Activated CD4-positive, alpha-beta memory T cell treated with anti-CD3 and anti-CD28 coated beads for 36 hours (primary cell): ENCODE results near the gene GALNT7. TPM values are rescaled to one million over a fixed set of nuclear protein-coding genes. Genes with fewer than 3 reads are reported as not detected.

Source experiments
- CTCF ChIA-PET: fragments of 350-600 bp; sonication (Branson Sonifier 250); formaldehyde crosslinking; loops from one replicate; lab custom pipeline; 2021; ENCODE audit warnings: antibody characterized with exemption, inconsistent platforms; lab: Charles Lee
- POLR2A ChIA-PET: fragments of 350-600 bp; sonication (Branson Sonifier 250); formaldehyde crosslinking; loops from one replicate; lab custom pipeline; 2021; ENCODE audit warnings: antibody characterized with exemption; lab: Charles Lee
- DNase-seq: peaks from one replicate; pipeline ENCODE4 v3.0.0-alpha.2; 2020
- H3K27ac Mint-ChIP-seq: one replicate; pipeline ENCODE4 v1.8.0; 2021; ENCODE audit warnings: mixed read lengths
- H3K27me3 Mint-ChIP-seq: one replicate; pipeline ENCODE4 v1.8.0; 2021; ENCODE audit warnings: mixed read lengths
- H3K36me3 Mint-ChIP-seq: one replicate; pipeline ENCODE4 v1.8.0; 2021; ENCODE audit warnings: mixed read lengths
- H3K4me1 Mint-ChIP-seq: one replicate; pipeline ENCODE4 v1.8.0; 2021; ENCODE audit warnings: low read depth, mixed read lengths
- H3K4me3 Mint-ChIP-seq: one replicate; pipeline ENCODE4 v1.8.0; 2021; ENCODE audit warnings: mild to moderate bottlenecking, mixed read lengths
- H3K9me3 Mint-ChIP-seq: one replicate; pipeline ENCODE4 v1.8.0; 2021; ENCODE audit warnings: mixed read lengths
- intact Hi-C: fragments of 100-400 bp; cut with micrococcal nuclease; formaldehyde crosslinking; loops from one replicate; pipeline ENCODE4 v1.15.1; 2023
- total RNA-seq, 2 experiments: library from RNA; stranded (reverse); gene quantifications; one replicate each; pipeline ENCODE4 v1.2.3, GENCODE V29; 2021

Gene GALNT7
- total RNA-seq, 2 experiments from 2014 or later: 14.4 to 16.0 TPM

GRCh38 chr4:173167758-173168395 is 734 bp upstream of the GALNT7 start:
- H3K4me3 Mint-ChIP-seq: peak overlapping the region; percentile 91
- ChIA-PET POLR2A (interaction anchor here (0.8 to 2.4 kb wide), 3 partner anchors 43 to 202 kb away, joined by 5 to 12 read pairs (median 7); partner anchors contain the start of gene HMGB2), CTCF (interaction anchor here (0.6 to 5.0 kb wide), 5 partner anchors 85 to 294 kb away, joined by 3 to 19 read pairs (median 3); no protein-coding TSS in a partner anchor)
- intact Hi-C loops: loop anchor here (1.0 to 10.0 kb wide), 5 partner anchors 87 to 1117 kb away; partner anchors contain the start of genes HMGB2 and SAP30
- no peaks in the 10 kb centered on the region for H3K27me3 Mint-ChIP-seq
- DNase-seq: peak; percentile 35
- no peaks in the 10 kb centered on the region for H3K36me3 Mint-ChIP-seq
- peaks cover 38% of the 10 kb centered on the region for H3K4me1 Mint-ChIP-seq
- H3K27ac Mint-ChIP-seq: peak overlapping the region; percentile 84
- H3K9me3 Mint-ChIP-seq: no peaks in the 10 kb centered on the region

GRCh38 chr4:173169178-173169427 is 492 bp downstream of the GALNT7 start:
- Mint-ChIP-seq H3K4me3 (no peak overlapping the region), H3K36me3 (no peaks in the 10 kb centered on the region), H3K4me1 (peaks cover 44% of the 10 kb centered on the region)

GRCh38 chr4:173169428-173170181 is 994 bp downstream of the GALNT7 start:
- H3K27ac Mint-ChIP-seq: peak overlapping the region; percentile 55
- ChIA-PET POLR2A (interaction anchor here (0.7 to 0.8 kb wide), 2 partner anchors 10 to 164 kb away, joined by 3 read pairs; no protein-coding TSS in a partner anchor), CTCF (interaction anchor here (2.1 to 5.0 kb wide), 2 partner anchors 88 to 156 kb away, joined by 7 to 19 read pairs; no protein-coding TSS in a partner anchor)
- H3K4me3 Mint-ChIP-seq: peak overlapping the region; percentile 84
- no peaks in the 10 kb centered on the region for H3K36me3 Mint-ChIP-seq
- peaks cover 47% of the 10 kb centered on the region for H3K4me1 Mint-ChIP-seq
- intact Hi-C loops: loop anchor here (1.0 to 10.0 kb wide), 4 partner anchors 22 to 1115 kb away; no protein-coding TSS in a partner anchor
- DNase-seq: peak; percentile 72
- no peaks in the 10 kb centered on the region for H3K9me3 Mint-ChIP-seq
- no peaks in the 10 kb centered on the region for H3K27me3 Mint-ChIP-seq

More at GRCh38 chr4:173169178-173169427, 492 bp downstream of the GALNT7 start:
- ChIA-PET POLR2A (interaction anchor here (0.7 to 2.4 kb wide), 2 partner anchors 164 to 165 kb away, joined by 3 to 12 read pairs; partner anchors contain the start of gene HMGB2), CTCF (interaction anchor here (2.1 to 5.0 kb wide), 2 partner anchors 89 to 155 kb away, joined by 7 to 19 read pairs; no protein-coding TSS in a partner anchor)
- intact Hi-C loops: loop anchor here (1.0 to 10.0 kb wide), 4 partner anchors 22 to 1116 kb away; no protein-coding TSS in a partner anchor
- H3K27ac Mint-ChIP-seq: no peak overlapping the region
- no peak for DNase-seq
- H3K9me3 Mint-ChIP-seq: no peaks in the 10 kb centered on the region
- H3K27me3 Mint-ChIP-seq: no peaks in the 10 kb centered on the region

GRCh38 chr4:173170182-173170778 is 1.7 kb downstream of the GALNT7 start:
- no peaks in the 10 kb centered on the region for H3K9me3 Mint-ChIP-seq
- intact Hi-C loops: no loop called here
- CTCF ChIA-PET: interaction anchor here (0.6 to 5.0 kb wide), 7 partner anchors 12 to 307 kb away, joined by 3 to 19 read pairs (median 4); no protein-coding TSS in a partner anchor
- POLR2A ChIA-PET: interaction anchor here (0.8 kb wide), 1 partner anchor 9 kb away, joined by 3 read pairs; no protein-coding TSS in a partner anchor
- no peaks in the 10 kb centered on the region for H3K36me3 Mint-ChIP-seq
- H3K4me1 Mint-ChIP-seq: peaks cover 50% of the 10 kb centered on the region
- peak overlapping the region; percentile 55 for H3K27ac Mint-ChIP-seq
- no peaks in the 10 kb centered on the region for H3K27me3 Mint-ChIP-seq
- H3K4me3 Mint-ChIP-seq: peak overlapping the region; percentile 84
- DNase-seq: no peak

GRCh38 chr4:173171098-173171497 is 2.5 kb downstream of the GALNT7 start:
- Mint-ChIP-seq H3K4me3 (no peak overlapping the region), H3K27ac (no peak overlapping the region), H3K4me1 (peaks cover 45% of the 10 kb centered on the region), H3K9me3 (no peaks in the 10 kb centered on the region), H3K27me3 (no peaks in the 10 kb centered on the region), H3K36me3 (no peaks in the 10 kb centered on the region)
- CTCF ChIA-PET: interaction anchor here (0.6 to 5.0 kb wide), 6 partner anchors 11 to 307 kb away, joined by 3 to 19 read pairs (median 4); no protein-coding TSS in a partner anchor
- POLR2A ChIA-PET: no interaction called here
- no peak for DNase-seq
- intact Hi-C loops: no loop called here

GRCh38 chr4:173171987-173172386 is 3.4 kb downstream of the GALNT7 start:
- Mint-ChIP-seq H3K9me3 (no peaks in the 10 kb centered on the region), H3K4me3 (no peak overlapping the region), H3K36me3 (no peaks in the 10 kb centered on the region), H3K27ac (no peak overlapping the region), H3K4me1 (peaks cover 38% of the 10 kb centered on the region), H3K27me3 (no peaks in the 10 kb centered on the region)
- no peak for DNase-seq
- POLR2A ChIA-PET: no interaction called here
- CTCF ChIA-PET: no interaction called here
- intact Hi-C loops: no loop called here

- Mint-ChIP-seq H3K9me3 (no peaks in the 10 kb centered on the region), H3K27me3 (no peaks in the 10 kb centered on the region), H3K4me3 (no peak overlapping the region), H3K36me3 (no peaks in the 10 kb centered on the region), H3K4me1 (peaks cover 27% of the 10 kb centered on the region), H3K27ac (no peak overlapping the region)
- intact Hi-C loops: no loop called here
- POLR2A ChIA-PET: no interaction called here
- CTCF ChIA-PET: interaction anchor here (1.3 to 2.1 kb wide), 2 partner anchors 128 to 162 kb away, joined by 4 to 6 read pairs; no protein-coding TSS in a partner anchor
- DNase-seq: no peak
Measured at GRCh38 chr4:173174184-173174583, 5.6 kb downstream of the GALNT7 start.

GRCh38 chr4:173174594-173175012 is 6.0 kb downstream of the GALNT7 start:
- POLR2A ChIA-PET: no interaction called here
- intact Hi-C loops: no loop called here
- Mint-ChIP-seq H3K4me3 (no peak overlapping the region), H3K36me3 (no peaks in the 10 kb centered on the region), H3K27ac (no peak overlapping the region), H3K9me3 (no peaks in the 10 kb centered on the region), H3K27me3 (no peaks in the 10 kb centered on the region), H3K4me1 (peaks cover 27% of the 10 kb centered on the region)
- no peak for DNase-seq
- CTCF ChIA-PET: interaction anchor here (2.1 kb wide), 1 partner anchor 127 kb away, joined by 6 read pairs; no protein-coding TSS in a partner anchor

GRCh38 chr4:173176010-173176409 is 7.4 kb downstream of the GALNT7 start:
- Mint-ChIP-seq H3K9me3 (no peaks in the 10 kb centered on the region), H3K4me1 (peaks cover 19% of the 10 kb centered on the region), H3K36me3 (no peaks in the 10 kb centered on the region), H3K4me3 (no peak overlapping the region), H3K27ac (no peak overlapping the region), H3K27me3 (no peaks in the 10 kb centered on the region)
- intact Hi-C loops: no loop called here
- DNase-seq: no peak
- ChIA-PET POLR2A (no interaction called here), CTCF (interaction anchor here (0.8 kb wide), 1 partner anchor 162 kb away, joined by 3 read pairs; no protein-coding TSS in a partner anchor)

GRCh38 chr4:173177232-173177631 is 8.6 kb downstream of the GALNT7 start:
- ChIA-PET POLR2A (no interaction called here), CTCF (no interaction called here)
- DNase-seq: no peak
- intact Hi-C loops: no loop called here
- H3K27ac Mint-ChIP-seq: no peak overlapping the region
- no peaks in the 10 kb centered on the region for H3K9me3 Mint-ChIP-seq
- peaks cover 18% of the 10 kb centered on the region for H3K4me1 Mint-ChIP-seq
- H3K4me3 Mint-ChIP-seq: no peak overlapping the region
- no peaks in the 10 kb centered on the region for H3K36me3 Mint-ChIP-seq
- H3K27me3 Mint-ChIP-seq: no peaks in the 10 kb centered on the region

GRCh38 chr4:173178144-173178543 is 9.5 kb downstream of the GALNT7 start:
- H3K9me3 Mint-ChIP-seq: no peaks in the 10 kb centered on the region
- no peaks in the 10 kb centered on the region for H3K36me3 Mint-ChIP-seq
- POLR2A ChIA-PET: no interaction called here
- H3K4me1 Mint-ChIP-seq: peaks cover 16% of the 10 kb centered on the region
- DNase-seq: no peak
- no peak overlapping the region for H3K27ac Mint-ChIP-seq
- CTCF ChIA-PET: no interaction called here
- no peak overlapping the region for H3K4me3 Mint-ChIP-seq
- intact Hi-C loops: no loop called here
- H3K27me3 Mint-ChIP-seq: no peaks in the 10 kb centered on the region
